Hepatocyte (in vitro differentiated cells): ENCODE results near the gene CCDC86. TPM values are rescaled to one million over a fixed set of nuclear protein-coding genes. Genes with fewer than 3 reads are reported as not detected.

Experiments used
- DNase-seq: peaks from one replicate; pipeline ENCODE4 v3.0.0-alpha.2; 2016; ENCODE audit warnings: low spot score
- H2AFZ ChIP-seq: fragments of 200-600 bp; sonication (generic); 2 replicates; pipeline ENCODE4 v1.6.0; 2016; ENCODE audit warnings: antibody characterized with exemption, mild to moderate bottlenecking
- H3K27ac ChIP-seq: fragments of 200-600 bp; sonication (generic); 2 replicates; pipeline ENCODE4 v1.5.1; 2016; ENCODE audit warnings: mild to moderate bottlenecking
- H3K27me3 ChIP-seq: fragments of 200-600 bp; sonication (generic); 2 replicates; pipeline ENCODE4 v1.6.1; 2016
- H3K36me3 ChIP-seq: fragments of 200-600 bp; sonication (generic); replicated peaks from 2 replicates; pipeline ENCODE4 v1.5.1; 2016; ENCODE audit warnings: low read depth; ENCODE audit not compliant: insufficient read depth
- H3K4me1 ChIP-seq: fragments of 200-600 bp; sonication (generic); 2 replicates; pipeline ENCODE4 v1.5.1; 2016; ENCODE audit warnings: mild to moderate bottlenecking, moderate library complexity; ENCODE audit not compliant: insufficient read depth
- H3K4me2 ChIP-seq: fragments of 200-600 bp; sonication (generic); 2 replicates; pipeline ENCODE4 v1.6.0; 2016
- H3K4me3 ChIP-seq: fragments of 200-600 bp; sonication (generic); 2 replicates; pipeline ENCODE4 v1.5.1; 2016; ENCODE audit warnings: mild to moderate bottlenecking
- H3K79me2 ChIP-seq: fragments of 200-600 bp; sonication (generic); 2 replicates; pipeline ENCODE4 v1.6.0; 2017; ENCODE audit warnings: mild to moderate bottlenecking
- H3K9me2 ChIP-seq: fragments of 200-600 bp; sonication (generic); replicated peaks from 2 replicates; pipeline ENCODE4 v1.6.0; 2017; ENCODE audit warnings: mild to moderate bottlenecking; ENCODE audit not compliant: insufficient read depth
- H3K9me3 ChIP-seq: fragments of 200-600 bp; sonication (generic); 2 replicates; pipeline ENCODE4 v1.5.1; 2016; ENCODE audit warnings: low read depth, mild to moderate bottlenecking
- H4K20me1 ChIP-seq: fragments of 200-600 bp; sonication (generic); 2 replicates; pipeline ENCODE4 v1.6.0; 2016; ENCODE audit warnings: mild to moderate bottlenecking; ENCODE audit not compliant: insufficient read depth, poor library complexity, severe bottlenecking
- EZH2 ChIP-seq: fragments of 200-600 bp; sonication (generic); IDR thresholded peaks from 2 replicates; pipeline ENCODE4 v1.6.1; 2016; ENCODE audit warnings: antibody characterized with exemption, mild to moderate bottlenecking, borderline replicate concordance
- EZH2phosphoT487 ChIP-seq: fragments of 200-600 bp; sonication (generic); IDR thresholded peaks from one replicate; pipeline ENCODE4 v1.6.1; 2018; ENCODE audit warnings: antibody characterized with exemption, mild to moderate bottlenecking, low read depth, moderate library complexity; ENCODE audit not compliant: unreplicated experiment, severe bottlenecking
- WGBS: methylation state at CpG from one replicate; pipeline ENCODE4 v1.1.6; 2016; ENCODE audit warnings: low lambda C conversion rate; ENCODE audit errors: missing lambda C conversion rate; 5-methylcytosine and 5-hydroxymethylcytosine counted together
- polyA plus RNA-seq: library from polyadenylated mRNA; unstranded; fragments of >200 nt; fragmentation: Nextera tagmentation; extraction: Ambion mirVana; gene quantifications from 2 replicates; pipeline ENCODE4 v1.2.1, GENCODE V29; 2016
- total RNA-seq: library from RNA; depleted of rRNA; stranded (reverse); fragments of >200 nt; gene quantifications from 2 replicates; pipeline ENCODE4 v1.2.3, GENCODE V29; 2014
- TF ChIP-seq, protein P1 (sequence below): fragments of 200-600 bp; sonication (generic); IDR thresholded peaks from 2 replicates; pipeline ENCODE4 v1.5.1; 2016; ENCODE audit warnings: antibody characterized with exemption, mild to moderate bottlenecking; ENCODE audit not compliant: poor library complexity

The CCDC86 gene
- total and polyA plus RNA-seq, 2 experiments from 2014 or later: 9.1 to 25.3 TPM

DNA sequence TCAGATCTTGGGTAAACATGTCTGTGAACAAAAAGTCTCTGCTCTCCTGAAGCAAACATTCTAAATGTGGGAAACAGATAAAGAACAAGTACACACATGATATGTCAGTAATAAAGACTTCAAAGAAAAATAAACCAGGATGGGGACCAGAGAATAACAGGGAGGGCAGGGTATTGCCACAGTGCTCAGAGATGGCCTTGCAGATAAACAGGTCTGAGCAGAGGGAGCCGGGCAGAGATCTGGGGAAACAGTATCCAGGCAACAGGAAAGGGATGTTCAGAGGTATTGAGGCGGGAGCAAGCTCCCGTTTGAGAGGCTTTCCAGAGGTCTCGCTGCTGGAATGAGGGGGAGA, 2.9 kb downstream of the CCDC86 start:
- peaks cover 23% of the 10 kb centered on the region for H3K4me1 ChIP-seq
- DNase-seq: peak; percentile 48
- no peaks in the 10 kb centered on the region for H3K9me3 ChIP-seq
- peaks cover 37% of the 10 kb centered on the region for H3K79me2 ChIP-seq
- TF ChIP-seq EZH2phosphoT487 (no peak), EZH2 (no peak)
- TF ChIP-seq, protein P1, sequence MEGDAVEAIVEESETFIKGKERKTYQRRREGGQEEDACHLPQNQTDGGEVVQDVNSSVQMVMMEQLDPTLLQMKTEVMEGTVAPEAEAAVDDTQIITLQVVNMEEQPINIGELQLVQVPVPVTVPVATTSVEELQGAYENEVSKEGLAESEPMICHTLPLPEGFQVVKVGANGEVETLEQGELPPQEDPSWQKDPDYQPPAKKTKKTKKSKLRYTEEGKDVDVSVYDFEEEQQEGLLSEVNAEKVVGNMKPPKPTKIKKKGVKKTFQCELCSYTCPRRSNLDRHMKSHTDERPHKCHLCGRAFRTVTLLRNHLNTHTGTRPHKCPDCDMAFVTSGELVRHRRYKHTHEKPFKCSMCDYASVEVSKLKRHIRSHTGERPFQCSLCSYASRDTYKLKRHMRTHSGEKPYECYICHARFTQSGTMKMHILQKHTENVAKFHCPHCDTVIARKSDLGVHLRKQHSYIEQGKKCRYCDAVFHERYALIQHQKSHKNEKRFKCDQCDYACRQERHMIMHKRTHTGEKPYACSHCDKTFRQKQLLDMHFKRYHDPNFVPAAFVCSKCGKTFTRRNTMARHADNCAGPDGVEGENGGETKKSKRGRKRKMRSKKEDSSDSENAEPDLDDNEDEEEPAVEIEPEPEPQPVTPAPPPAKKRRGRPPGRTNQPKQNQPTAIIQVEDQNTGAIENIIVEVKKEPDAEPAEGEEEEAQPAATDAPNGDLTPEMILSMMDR: no peak
- no peaks in the 10 kb centered on the region for H3K9me2 ChIP-seq
- 40% methylated on average over 4 of the region's 4 CpGs for WGBS
- no peak overlapping the region for H3K4me3 ChIP-seq
- H3K4me2 ChIP-seq: peak overlapping the region; percentile 92
- no peaks in the 10 kb centered on the region for H3K27me3 ChIP-seq
- no peaks in the 10 kb centered on the region for H3K36me3 ChIP-seq
- H3K27ac ChIP-seq: no peak overlapping the region
- no peak overlapping the region for H2AFZ ChIP-seq
- H4K20me1 ChIP-seq: no peaks in the 10 kb centered on the region

DNA sequence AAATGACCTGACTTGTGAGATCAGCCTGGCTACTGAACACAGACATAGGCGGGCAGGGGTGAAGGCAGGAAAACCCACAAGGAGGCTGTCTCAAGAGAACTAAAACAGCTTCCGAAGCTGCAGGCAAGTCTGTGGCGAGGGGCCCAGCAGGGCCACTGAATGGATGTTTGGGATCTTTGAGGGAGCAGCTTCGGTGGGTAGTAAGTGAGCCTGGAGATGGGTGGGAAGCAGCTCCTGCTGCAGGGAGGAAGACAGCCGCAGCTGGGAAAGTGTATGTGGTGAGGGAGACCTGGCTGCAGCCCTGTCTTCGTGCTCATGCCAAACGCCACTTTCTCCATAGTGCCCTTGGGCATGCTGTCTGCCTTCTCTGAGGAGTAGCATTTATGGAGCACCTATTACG, 3.4 kb downstream of the CCDC86 start:
- Histone ChIP-seq H3K9me3 (no peaks in the 10 kb centered on the region), H3K4me2 (peak overlapping the region; percentile 37), H3K79me2 (peaks cover 37% of the 10 kb centered on the region), H3K36me3 (no peaks in the 10 kb centered on the region), H3K4me1 (peaks cover 23% of the 10 kb centered on the region), H4K20me1 (no peaks in the 10 kb centered on the region), H3K27me3 (no peaks in the 10 kb centered on the region), H3K27ac (no peak overlapping the region), H2AFZ (no peak overlapping the region), H3K9me2 (no peaks in the 10 kb centered on the region), H3K4me3 (no peak overlapping the region)
- TF ChIP-seq EZH2 (no peak), EZH2phosphoT487 (no peak)
- TF ChIP-seq, protein P1: no peak
- 90% methylated on average over 8 of the region's 8 CpGs for WGBS
- no peak for DNase-seq

DNA sequence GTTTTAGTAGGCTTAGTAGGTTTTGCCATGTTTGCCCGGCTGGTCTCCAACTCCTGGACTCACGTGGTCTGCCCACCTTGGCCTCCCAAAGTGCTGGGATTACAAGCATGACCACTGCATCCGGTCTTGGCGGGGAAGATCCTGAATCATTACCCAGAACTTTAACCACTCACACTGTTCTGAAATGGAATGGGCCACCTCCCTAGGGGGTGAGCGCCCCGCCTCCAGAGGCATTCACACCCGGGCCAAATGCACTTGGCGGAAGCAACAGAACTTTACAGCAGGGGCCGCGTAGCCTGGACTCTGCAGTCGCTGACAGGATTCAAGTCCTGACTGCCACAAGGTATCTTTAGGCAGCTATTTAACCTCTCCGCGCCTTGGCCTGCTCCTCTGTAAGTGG, 5.4 kb downstream of the CCDC86 start:
- Histone ChIP-seq H2AFZ (no peak overlapping the region), H3K27ac (no peak overlapping the region), H3K4me2 (no peak overlapping the region), H3K9me2 (no peaks in the 10 kb centered on the region), H3K27me3 (no peaks in the 10 kb centered on the region), H3K4me1 (peaks cover 22% of the 10 kb centered on the region), H3K79me2 (peaks cover 34% of the 10 kb centered on the region), H3K9me3 (no peaks in the 10 kb centered on the region), H3K36me3 (no peaks in the 10 kb centered on the region), H4K20me1 (no peaks in the 10 kb centered on the region), H3K4me3 (no peak overlapping the region)
- 97% methylated on average over 13 of the region's 13 CpGs for WGBS
- TF ChIP-seq EZH2phosphoT487 (no peak), EZH2 (no peak)
- TF ChIP-seq, protein P1: no peak
- no peak for DNase-seq

DNA sequence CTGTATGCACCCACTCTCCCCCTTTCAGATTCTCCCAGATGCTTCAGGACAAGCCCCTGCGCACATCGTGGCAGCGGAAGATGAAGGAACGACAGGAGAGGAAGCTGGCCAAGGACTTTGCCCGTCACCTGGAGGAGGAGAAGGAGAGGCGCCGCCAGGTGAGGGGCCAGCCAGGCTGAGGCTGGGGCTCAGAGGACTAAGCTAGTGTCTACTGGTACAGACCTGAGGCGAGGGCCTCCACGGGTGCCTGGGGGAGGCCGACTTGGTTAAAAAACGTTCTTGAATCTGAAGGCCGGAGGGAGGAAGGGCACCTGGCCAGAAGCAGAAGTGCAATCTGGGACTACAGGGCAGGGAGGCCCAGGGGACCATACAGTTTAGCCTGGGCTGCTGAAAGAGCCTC, 6.0 kb downstream of the CCDC86 start:
- H3K36me3 ChIP-seq: no peaks in the 10 kb centered on the region
- H3K27me3 ChIP-seq: no peaks in the 10 kb centered on the region
- H3K4me2 ChIP-seq: no peak overlapping the region
- H3K9me2 ChIP-seq: no peaks in the 10 kb centered on the region
- H3K9me3 ChIP-seq: no peaks in the 10 kb centered on the region
- WGBS: 95% methylated on average over 12 of the region's 12 CpGs
- no peak overlapping the region for H3K4me3 ChIP-seq
- peaks cover 28% of the 10 kb centered on the region for H3K79me2 ChIP-seq
- H3K27ac ChIP-seq: no peak overlapping the region
- H3K4me1 ChIP-seq: peaks cover 22% of the 10 kb centered on the region
- no peak for DNase-seq
- TF ChIP-seq EZH2 (no peak), EZH2phosphoT487 (no peak)
- TF ChIP-seq, protein P1: no peak
- no peaks in the 10 kb centered on the region for H4K20me1 ChIP-seq
- H2AFZ ChIP-seq: no peak overlapping the region
